ENCODE results near the gene FOXN3. TPM values are rescaled to one million over a fixed set of nuclear protein-coding genes. Genes with fewer than 3 reads are reported as not detected.
A peak's percentile ranks its signal among the peaks of the same experiment; 100 is the strongest.

The FOXN3 gene
- total and polyA plus RNA-seq, 10 of the 15 experiments (the other 5 are each of a cell fraction or from before 2014, with no cell fraction given) = 4.5 to 68.9 (median 29.7) TPM

GRCh38 chr14:89417465-89418225 is 612 bp upstream of the FOXN3 start (continued):
- TF ChIP-seq BCLAF1 (IDR thresholded peaks at IDR 0.05) (0 out of 2 replicates have a peak, but pooled peaks have one; percentile 21), IRF4 (IDR thresholded peaks at IDR 0.05; ENCODE audit: low read depth, low read length) (peak; percentile 19; the same call in 1 of the 2 replicates), ATF2 (IDR thresholded peaks at IDR 0.05; ENCODE audit: low read length) (no peak), STAT3 (IDR thresholded peaks at IDR 0.05; ENCODE audit: low read depth, low read length) (no peak), MYB (IDR thresholded peaks at IDR 0.05; ENCODE audit: borderline replicate concordance, low read depth, low read length) (no peak), SREBF2 (IDR thresholded peaks at IDR 0.05; ENCODE audit: low read length) (no peak), PAX8 (IDR thresholded peaks at IDR 0.05) (no peak)
